K562 (cell line): ENCODE results near the gene SLC6A7. TPM values are rescaled to one million over a fixed set of nuclear protein-coding genes. Genes with fewer than 3 reads are reported as not detected.
A peak's percentile ranks its signal among the peaks of the same experiment; 100 is the strongest.

Experiments
- CBX3 ChIP-seq, 2 experiments: IDR thresholded peaks; 1 replicate in 1 of 2; 2 replicates in 1 of 2; pipeline ENCODE4 v1.6.1; 2012; ENCODE audit warnings: inconsistent platforms in 2 of 2, low read length in 2 of 2, borderline replicate concordance in 1 of 2, control low read depth in 1 of 2
- JUND ChIP-seq, 2 experiments: IDR thresholded peaks; 2 replicates in 1 of 2; 3 replicates in 1 of 2; pipeline ENCODE4 v1.6.1; 2011; ENCODE audit warnings: borderline replicate concordance in 2 of 2, low read depth in 2 of 2, low read length in 2 of 2, improper control_type of control experiment in 1 of 2, missing biosample characterization in 1 of 2, missing genetic modification characterization in 1 of 2, missing genetic modification reagents in 1 of 2
- L3MBTL2 ChIP-seq: fragments of 450-650 bp; IDR thresholded peaks from 2 replicates; pipeline ENCODE4 v1.6.1; 2016; ENCODE audit warnings: mild to moderate bottlenecking, moderate library complexity
- polyA plus RNA-seq, 8 experiments: library from polyadenylated mRNA; depleted of rRNA in 4 of 8; stranded (reverse) in 5 of 8; unstranded in 3 of 8; fragments of >200 nt; fragmentation: Nextera tagmentation in 2 of 8; fragmentation: Illumina TruSeq in 1 of 8; extraction: Ambion mirVana in 2 of 8; extraction: Trizol in 1 of 8; gene quantifications; 2 replicates each; pipeline versions ENCODE4 v1.2.1 to v1.2.3, GENCODE V29; 2011 to 2014; ENCODE audit warnings: inconsistent platforms in 1 of 8, missing spikeins in 1 of 8
- total RNA-seq, 7 experiments: library from RNA; depleted of rRNA in 6 of 7; stranded (reverse); fragments of >200 nt in 6 of 7; fragmentation: Illumina TruSeq in 2 of 7; extraction: Trizol in 2 of 7; gene quantifications; 2 replicates each; pipeline versions ENCODE4 v1.2.1 to v1.2.3, GENCODE V29; 2011 to 2021; ENCODE audit warnings: low replicate concordance in 1 of 7
- TF ChIP-seq, protein P1 (sequence below): fragments of 450-650 bp; IDR thresholded peaks from 2 replicates; pipeline ENCODE4 v1.6.1; 2016; ENCODE audit warnings: mild to moderate bottlenecking, moderate library complexity
- TF ChIP-seq, protein P2 (sequence below), 2 experiments: IDR thresholded peaks; 2 replicates each; pipeline ENCODE4 v1.6.1; 2012; ENCODE audit warnings: improper control_type of control experiment in 2 of 2, low read depth in 2 of 2, low read length in 2 of 2, borderline replicate concordance in 1 of 2
- TF ChIP-seq, protein P3 (sequence below): IDR thresholded peaks from 2 replicates; pipeline ENCODE4 v1.6.1; 2012; ENCODE audit warnings: low read depth, low read length, improper control_type of control experiment, borderline replicate concordance

Gene SLC6A7
- total and polyA plus RNA-seq, 9 of the 15 experiments (the other 6 are each of a cell fraction or from before 2014, with no cell fraction given) = not detected

DNA sequence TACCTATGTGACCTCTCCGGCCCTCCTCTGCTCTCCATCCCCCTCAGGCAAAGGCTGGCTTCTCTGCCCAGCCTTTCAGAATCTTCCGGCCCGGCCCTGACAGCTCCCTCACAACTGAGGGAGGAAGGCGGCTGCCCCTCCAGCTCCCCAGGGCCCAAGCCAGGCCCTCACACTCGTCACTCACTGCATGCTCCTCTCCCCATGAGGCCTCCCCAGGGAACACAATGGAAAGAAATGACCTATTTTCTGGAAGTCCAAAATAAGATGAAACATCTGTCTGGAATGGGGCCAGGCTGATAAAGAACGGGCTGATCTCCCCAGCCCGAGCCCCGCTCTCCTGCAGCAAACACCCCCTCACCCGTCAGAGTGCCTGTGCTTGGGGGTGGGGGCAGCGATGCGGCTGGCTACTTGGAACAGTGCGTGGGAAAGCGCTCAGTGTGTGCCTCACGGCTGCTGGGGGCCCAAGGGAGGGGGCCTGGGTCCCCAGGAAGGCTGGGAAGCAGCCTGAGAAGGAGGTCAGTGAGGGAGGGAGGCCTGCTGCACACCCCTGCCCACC lies 45.5 kb upstream of the SLC6A7 start (continued):
- TF ChIP-seq, protein P1, sequence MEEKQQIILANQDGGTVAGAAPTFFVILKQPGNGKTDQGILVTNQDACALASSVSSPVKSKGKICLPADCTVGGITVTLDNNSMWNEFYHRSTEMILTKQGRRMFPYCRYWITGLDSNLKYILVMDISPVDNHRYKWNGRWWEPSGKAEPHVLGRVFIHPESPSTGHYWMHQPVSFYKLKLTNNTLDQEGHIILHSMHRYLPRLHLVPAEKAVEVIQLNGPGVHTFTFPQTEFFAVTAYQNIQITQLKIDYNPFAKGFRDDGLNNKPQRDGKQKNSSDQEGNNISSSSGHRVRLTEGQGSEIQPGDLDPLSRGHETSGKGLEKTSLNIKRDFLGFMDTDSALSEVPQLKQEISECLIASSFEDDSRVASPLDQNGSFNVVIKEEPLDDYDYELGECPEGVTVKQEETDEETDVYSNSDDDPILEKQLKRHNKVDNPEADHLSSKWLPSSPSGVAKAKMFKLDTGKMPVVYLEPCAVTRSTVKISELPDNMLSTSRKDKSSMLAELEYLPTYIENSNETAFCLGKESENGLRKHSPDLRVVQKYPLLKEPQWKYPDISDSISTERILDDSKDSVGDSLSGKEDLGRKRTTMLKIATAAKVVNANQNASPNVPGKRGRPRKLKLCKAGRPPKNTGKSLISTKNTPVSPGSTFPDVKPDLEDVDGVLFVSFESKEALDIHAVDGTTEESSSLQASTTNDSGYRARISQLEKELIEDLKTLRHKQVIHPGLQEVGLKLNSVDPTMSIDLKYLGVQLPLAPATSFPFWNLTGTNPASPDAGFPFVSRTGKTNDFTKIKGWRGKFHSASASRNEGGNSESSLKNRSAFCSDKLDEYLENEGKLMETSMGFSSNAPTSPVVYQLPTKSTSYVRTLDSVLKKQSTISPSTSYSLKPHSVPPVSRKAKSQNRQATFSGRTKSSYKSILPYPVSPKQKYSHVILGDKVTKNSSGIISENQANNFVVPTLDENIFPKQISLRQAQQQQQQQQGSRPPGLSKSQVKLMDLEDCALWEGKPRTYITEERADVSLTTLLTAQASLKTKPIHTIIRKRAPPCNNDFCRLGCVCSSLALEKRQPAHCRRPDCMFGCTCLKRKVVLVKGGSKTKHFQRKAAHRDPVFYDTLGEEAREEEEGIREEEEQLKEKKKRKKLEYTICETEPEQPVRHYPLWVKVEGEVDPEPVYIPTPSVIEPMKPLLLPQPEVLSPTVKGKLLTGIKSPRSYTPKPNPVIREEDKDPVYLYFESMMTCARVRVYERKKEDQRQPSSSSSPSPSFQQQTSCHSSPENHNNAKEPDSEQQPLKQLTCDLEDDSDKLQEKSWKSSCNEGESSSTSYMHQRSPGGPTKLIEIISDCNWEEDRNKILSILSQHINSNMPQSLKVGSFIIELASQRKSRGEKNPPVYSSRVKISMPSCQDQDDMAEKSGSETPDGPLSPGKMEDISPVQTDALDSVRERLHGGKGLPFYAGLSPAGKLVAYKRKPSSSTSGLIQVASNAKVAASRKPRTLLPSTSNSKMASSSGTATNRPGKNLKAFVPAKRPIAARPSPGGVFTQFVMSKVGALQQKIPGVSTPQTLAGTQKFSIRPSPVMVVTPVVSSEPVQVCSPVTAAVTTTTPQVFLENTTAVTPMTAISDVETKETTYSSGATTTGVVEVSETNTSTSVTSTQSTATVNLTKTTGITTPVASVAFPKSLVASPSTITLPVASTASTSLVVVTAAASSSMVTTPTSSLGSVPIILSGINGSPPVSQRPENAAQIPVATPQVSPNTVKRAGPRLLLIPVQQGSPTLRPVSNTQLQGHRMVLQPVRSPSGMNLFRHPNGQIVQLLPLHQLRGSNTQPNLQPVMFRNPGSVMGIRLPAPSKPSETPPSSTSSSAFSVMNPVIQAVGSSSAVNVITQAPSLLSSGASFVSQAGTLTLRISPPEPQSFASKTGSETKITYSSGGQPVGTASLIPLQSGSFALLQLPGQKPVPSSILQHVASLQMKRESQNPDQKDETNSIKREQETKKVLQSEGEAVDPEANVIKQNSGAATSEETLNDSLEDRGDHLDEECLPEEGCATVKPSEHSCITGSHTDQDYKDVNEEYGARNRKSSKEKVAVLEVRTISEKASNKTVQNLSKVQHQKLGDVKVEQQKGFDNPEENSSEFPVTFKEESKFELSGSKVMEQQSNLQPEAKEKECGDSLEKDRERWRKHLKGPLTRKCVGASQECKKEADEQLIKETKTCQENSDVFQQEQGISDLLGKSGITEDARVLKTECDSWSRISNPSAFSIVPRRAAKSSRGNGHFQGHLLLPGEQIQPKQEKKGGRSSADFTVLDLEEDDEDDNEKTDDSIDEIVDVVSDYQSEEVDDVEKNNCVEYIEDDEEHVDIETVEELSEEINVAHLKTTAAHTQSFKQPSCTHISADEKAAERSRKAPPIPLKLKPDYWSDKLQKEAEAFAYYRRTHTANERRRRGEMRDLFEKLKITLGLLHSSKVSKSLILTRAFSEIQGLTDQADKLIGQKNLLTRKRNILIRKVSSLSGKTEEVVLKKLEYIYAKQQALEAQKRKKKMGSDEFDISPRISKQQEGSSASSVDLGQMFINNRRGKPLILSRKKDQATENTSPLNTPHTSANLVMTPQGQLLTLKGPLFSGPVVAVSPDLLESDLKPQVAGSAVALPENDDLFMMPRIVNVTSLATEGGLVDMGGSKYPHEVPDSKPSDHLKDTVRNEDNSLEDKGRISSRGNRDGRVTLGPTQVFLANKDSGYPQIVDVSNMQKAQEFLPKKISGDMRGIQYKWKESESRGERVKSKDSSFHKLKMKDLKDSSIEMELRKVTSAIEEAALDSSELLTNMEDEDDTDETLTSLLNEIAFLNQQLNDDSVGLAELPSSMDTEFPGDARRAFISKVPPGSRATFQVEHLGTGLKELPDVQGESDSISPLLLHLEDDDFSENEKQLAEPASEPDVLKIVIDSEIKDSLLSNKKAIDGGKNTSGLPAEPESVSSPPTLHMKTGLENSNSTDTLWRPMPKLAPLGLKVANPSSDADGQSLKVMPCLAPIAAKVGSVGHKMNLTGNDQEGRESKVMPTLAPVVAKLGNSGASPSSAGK = peak; percentile 44
- TF ChIP-seq, protein P2, sequence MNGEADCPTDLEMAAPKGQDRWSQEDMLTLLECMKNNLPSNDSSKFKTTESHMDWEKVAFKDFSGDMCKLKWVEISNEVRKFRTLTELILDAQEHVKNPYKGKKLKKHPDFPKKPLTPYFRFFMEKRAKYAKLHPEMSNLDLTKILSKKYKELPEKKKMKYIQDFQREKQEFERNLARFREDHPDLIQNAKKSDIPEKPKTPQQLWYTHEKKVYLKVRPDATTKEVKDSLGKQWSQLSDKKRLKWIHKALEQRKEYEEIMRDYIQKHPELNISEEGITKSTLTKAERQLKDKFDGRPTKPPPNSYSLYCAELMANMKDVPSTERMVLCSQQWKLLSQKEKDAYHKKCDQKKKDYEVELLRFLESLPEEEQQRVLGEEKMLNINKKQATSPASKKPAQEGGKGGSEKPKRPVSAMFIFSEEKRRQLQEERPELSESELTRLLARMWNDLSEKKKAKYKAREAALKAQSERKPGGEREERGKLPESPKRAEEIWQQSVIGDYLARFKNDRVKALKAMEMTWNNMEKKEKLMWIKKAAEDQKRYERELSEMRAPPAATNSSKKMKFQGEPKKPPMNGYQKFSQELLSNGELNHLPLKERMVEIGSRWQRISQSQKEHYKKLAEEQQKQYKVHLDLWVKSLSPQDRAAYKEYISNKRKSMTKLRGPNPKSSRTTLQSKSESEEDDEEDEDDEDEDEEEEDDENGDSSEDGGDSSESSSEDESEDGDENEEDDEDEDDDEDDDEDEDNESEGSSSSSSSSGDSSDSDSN (IDR thresholded peaks at IDR 0.05; ENCODE audit: borderline replicate concordance in 1 of 2, low read depth in 2 of 2, low read length in 2 of 2) = 0 out of 4 replicates have a peak, but pooled peaks of 1 of the 2 experiments have one; percentile 28
- peak; percentile 63 for TF ChIP-seq L3MBTL2
- TF ChIP-seq, protein P3, sequence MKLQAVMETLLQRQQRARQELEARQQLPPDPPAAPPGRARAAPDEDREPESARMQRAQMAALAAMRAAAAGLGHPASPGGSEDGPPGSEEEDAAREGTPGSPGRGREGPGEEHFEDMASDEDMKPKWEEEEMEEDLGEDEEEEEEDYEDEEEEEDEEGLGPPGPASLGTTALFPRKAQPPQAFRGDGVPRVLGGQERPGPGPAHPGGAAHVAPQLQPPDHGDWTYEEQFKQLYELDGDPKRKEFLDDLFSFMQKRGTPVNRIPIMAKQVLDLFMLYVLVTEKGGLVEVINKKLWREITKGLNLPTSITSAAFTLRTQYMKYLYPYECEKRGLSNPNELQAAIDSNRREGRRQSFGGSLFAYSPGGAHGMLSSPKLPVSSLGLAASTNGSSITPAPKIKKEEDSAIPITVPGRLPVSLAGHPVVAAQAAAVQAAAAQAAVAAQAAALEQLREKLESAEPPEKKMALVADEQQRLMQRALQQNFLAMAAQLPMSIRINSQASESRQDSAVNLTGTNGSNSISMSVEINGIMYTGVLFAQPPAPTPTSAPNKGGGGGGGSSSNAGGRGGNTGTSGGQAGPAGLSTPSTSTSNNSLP = no peak
- peak; percentile 8; the same call in 1 of the 2 replicates for TF ChIP-seq JUND (IDR thresholded peaks at IDR 0.05; ENCODE audit: borderline replicate concordance, low read depth, low read length)
- TF ChIP-seq JUND (tag; IDR thresholded peaks at IDR 0.05; ENCODE audit: borderline replicate concordance, low read depth, low read length) = no peak
- no peak for TF ChIP-seq CBX3 (IDR thresholded peaks at IDR 0.05; ENCODE audit: borderline replicate concordance in 1 of 2, low read length in 2 of 2)
